Fibroblast of pulmonary artery (primary cell): ENCODE results near the gene GATC.

Experiments
- DNase-seq: peaks from one replicate; pipeline ENCODE4 v3.0.0-alpha.2; 2010; ENCODE audit warnings: low read depth
- H3K4me3 ChIP-seq: replicated peaks from 2 replicates; pipeline ENCODE4 v1.5.1; 2011; ENCODE audit warnings: low read depth, mild to moderate bottlenecking, control low read depth, low read length, moderate library complexity
- CTCF ChIP-seq: IDR thresholded peaks from 2 replicates; pipeline ENCODE4 v1.5.1; 2011; ENCODE audit warnings: mild to moderate bottlenecking, control low read depth, low read length, inconsistent platforms; ENCODE audit errors: missing control alignments

The GATC gene

DNA sequence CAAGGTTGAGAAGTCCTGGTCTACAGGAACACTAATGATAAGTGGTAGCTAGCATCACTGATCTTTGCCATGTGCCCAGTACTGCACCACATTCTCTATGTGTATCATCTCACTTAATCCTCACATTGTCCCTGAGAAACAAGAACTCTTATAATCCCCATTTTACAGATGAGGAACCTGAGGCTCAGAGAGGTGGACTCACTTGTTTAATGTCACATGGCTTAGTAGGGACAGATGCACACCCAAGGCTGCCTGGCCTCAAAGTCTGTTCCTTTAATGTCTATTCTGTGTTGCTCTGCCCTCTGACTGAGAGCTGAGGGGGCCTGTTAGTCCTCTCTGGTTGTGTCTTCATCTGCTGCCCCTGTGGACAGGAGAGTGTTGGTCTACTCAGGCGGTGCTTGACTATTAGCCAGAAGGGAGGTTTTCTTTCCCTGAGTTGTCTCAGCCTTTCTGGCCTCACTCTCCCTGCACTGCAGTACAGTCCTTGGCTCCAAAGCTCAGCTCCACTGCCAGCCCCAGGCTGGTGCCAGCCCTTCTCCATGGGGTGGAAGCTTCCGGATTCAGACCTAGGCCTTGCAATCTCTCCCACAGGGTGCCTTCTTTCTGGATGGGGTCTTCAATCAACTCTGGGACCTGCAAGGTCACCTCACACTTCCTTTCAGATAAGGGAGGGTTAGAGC, 44.7 kb downstream of the GATC start:
- H3K4me3 ChIP-seq: no peak overlapping the region
- DNase-seq: no peak
- TF ChIP-seq CTCF: no peak

DNA sequence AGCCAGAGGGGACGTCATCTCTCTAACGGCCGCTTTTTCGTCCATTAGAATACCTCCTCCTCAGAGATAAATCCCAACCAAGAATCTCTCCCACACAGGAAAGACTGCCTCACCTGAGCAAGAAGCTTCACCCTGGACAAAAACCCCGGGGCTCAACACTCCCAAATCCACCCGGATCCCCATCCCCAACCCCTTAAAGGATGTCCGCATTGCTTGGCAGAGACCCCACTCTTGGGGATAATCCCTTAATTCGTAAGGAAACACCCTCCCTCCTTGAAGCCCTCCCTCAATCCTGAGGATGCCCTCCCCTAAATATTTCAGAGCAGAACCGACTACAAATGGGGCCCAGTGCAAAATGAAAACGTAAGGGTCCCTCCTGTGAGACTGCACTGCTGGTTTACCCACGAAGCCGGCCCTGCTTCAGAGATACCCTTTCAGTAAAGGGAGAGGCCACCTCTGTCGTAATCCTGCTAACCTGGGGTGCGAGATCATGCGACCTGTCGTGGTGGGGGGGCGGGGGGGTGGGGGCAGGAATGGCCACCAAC, 49.0 kb downstream of the GATC start:
- H3K4me3 ChIP-seq: peak overlapping the region; percentile 95
- no peak for DNase-seq
- TF ChIP-seq CTCF: no peak

GRCh38 chr12:120495731-120496412, 49.6 kb downstream of the GATC start, which contains the start of gene DYNLL1:
Gene DYNLL1 (plus strand): TSS chr12:120496113. CDS start chr12:120496422, 309 bp downstream.
- H3K4me3 ChIP-seq: peak within 1 kb of the TSS; percentile 95
- no peak for TF ChIP-seq CTCF
- DNase-seq: peak; percentile 97

DNA sequence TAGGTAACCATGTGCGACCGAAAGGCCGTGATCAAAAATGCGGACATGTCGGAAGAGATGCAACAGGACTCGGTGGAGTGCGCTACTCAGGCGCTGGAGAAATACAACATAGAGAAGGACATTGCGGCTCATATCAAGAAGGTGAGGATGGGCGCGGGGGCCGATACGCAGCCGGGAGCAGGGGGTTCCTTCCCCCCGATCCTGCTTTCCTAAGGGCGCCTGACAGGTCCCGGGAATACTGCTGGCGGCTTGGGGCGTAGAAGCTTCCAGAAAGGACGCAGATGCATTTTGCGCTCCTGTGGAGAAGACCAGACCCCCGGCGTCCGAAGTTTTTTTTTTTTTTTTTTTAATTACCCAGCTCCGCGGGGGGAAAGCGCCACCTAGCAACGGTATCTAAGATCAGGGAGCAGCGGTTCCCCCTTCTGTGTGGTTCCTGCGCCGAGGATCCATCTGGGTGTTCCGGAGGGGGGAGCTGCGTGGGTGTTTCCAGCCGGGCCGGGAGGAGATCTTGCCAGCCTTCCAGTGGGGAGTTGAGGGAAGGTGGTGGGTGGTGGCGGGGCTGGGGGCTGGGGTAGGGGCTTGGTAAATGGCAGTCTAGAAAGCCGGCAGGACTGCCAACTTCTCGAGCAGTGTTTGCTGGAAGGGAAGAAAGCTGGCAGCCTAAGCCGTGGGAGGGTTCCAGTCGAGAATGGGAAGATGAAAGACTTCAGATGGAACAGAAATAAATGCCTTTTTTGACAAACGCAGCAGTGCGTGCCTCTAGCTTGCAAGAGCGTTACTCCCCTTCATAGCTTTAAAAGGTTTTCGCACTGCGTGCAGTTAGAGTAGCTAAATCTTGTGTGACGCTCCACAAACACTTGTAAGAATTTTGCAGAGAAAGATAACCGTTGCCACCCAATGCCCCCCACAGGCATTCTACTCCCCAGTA, 50.4 kb downstream of the GATC start:
- H3K4me3 ChIP-seq: peak overlapping the region; percentile 95
- no peak for TF ChIP-seq CTCF
- peak; percentile 67 for DNase-seq

DNA sequence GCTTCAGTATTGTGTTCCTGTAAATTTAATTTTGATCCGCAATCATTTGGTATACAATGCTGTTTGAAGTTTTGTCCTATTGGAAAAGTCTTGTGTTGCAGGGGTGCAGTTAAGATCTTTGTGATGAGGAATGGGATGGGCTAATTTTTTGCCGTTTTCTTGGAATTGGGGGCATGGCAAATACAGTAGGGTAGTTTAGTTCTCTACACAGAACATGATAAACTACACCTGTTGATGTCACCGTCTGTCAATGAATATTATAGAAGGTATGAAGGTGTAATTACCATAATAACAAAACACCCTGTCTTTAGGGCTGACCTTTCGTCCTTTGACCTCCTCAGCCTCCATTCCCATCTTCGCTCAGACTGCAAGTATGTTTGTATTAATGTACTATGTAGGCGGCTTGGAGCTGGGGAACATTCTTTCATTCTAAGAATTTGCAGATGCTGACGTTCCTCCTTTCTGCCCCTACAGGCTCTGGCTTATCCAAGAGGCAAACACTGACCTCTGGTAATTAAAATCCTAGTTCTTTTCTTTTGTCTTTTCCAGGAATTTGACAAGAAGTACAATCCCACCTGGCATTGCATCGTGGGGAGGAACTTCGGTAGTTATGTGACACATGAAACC, 51.4 kb downstream of the GATC start:
- no peak for TF ChIP-seq CTCF
- H3K4me3 ChIP-seq: peak overlapping the region; percentile 95
- DNase-seq: no peak

DNA sequence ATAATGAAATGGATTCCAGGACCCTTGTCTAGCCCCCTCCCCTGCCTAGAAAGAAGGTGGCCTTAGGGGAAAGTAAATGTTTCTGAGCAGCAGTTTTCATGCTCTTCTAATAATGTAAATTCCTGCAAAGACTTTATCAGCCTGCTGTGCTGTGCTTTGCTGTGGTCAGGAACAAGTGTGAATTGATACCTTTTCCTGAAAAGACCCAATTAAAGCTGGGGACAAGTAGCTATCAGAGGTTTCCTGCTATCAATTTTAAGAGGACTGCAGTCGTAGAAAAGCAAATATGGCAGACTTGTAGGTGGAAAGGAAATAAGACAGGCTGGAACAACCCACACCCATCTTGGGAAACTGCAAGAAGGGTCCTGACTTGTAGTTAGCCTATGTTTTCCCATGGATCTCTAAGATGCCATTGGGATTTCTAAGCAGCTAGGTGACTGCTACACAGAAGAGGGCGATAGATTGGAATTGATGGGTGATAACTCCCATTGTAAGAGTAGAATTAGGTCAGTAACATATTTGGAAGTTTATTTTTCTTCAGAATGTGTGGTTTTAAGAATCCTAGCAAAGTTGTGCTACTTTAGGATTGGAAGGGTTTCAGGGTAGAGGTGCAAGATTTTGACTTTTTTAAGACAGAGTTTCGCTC, 52.7 kb downstream of the GATC start:
- no peak overlapping the region for H3K4me3 ChIP-seq
- no peak for TF ChIP-seq CTCF
- DNase-seq: no peak
